SU-DHL-6 (cell line): ENCODE data around the gene LMOD1.

ENCODE experiments used
- EZH2phosphoT487 ChIP-seq: fragments of 200-600 bp; sonication (generic), shearing (Covaris generic); conservative IDR thresholded peaks from 2 replicates; pipeline ENCODE4 v1.6.1; 2018; ENCODE audit warnings: mild to moderate bottlenecking, antibody characterized with exemption, low read length, moderate library complexity, mixed read lengths
- TF ChIP-seq, protein P1 (sequence below): fragments of 200-600 bp; sonication (generic); IDR thresholded peaks from one replicate; pipeline ENCODE4 v1.5.1; 2017; ENCODE audit warnings: antibody characterized with exemption, mild to moderate bottlenecking, low read length, moderate library complexity; ENCODE audit not compliant: insufficient read depth, poor library complexity, severe bottlenecking

- TF ChIP-seq, protein P1, sequence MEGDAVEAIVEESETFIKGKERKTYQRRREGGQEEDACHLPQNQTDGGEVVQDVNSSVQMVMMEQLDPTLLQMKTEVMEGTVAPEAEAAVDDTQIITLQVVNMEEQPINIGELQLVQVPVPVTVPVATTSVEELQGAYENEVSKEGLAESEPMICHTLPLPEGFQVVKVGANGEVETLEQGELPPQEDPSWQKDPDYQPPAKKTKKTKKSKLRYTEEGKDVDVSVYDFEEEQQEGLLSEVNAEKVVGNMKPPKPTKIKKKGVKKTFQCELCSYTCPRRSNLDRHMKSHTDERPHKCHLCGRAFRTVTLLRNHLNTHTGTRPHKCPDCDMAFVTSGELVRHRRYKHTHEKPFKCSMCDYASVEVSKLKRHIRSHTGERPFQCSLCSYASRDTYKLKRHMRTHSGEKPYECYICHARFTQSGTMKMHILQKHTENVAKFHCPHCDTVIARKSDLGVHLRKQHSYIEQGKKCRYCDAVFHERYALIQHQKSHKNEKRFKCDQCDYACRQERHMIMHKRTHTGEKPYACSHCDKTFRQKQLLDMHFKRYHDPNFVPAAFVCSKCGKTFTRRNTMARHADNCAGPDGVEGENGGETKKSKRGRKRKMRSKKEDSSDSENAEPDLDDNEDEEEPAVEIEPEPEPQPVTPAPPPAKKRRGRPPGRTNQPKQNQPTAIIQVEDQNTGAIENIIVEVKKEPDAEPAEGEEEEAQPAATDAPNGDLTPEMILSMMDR, result no peak
- no peak for TF ChIP-seq EZH2phosphoT487
Measured at GRCh38 chr1:201988601-201989000, 42.3 kb upstream of the LMOD1 start.
